ENCODE measurements around the gene FREY1.

The FREY1 gene

DNA sequence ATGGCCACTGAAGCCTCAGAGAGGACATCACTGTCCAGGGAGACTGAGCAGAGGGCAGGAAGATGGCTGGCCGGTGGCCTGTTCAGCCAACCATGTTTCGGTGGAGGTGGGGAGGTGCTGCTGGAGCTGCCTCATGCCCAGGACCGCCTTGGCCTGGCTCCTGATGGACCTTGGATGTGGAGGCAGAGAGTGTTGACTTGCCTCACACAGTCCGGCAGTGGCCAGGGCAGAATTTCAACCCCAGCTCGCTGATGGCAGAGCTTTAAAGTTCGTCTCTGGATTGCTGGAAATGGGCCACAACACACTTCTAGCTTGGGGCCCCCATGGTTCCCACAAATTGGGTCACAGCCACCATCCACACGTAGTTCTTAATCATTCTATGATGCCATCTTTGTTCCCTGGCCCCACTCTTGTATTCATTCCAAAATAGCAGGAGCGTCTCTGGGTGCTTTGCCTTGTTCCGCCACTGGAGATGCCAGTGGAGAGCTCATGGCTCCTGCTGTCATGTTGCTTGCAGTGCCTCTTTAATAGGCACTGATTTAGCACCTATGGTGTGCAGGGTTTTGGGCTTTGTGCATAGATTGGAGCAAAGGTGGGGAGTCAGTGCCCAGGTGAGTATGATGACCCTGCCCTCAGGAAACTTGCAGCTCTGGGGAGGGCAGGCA lies 16.1 kb downstream of the FREY1 start:
- no peak for DNase-seq

DNA sequence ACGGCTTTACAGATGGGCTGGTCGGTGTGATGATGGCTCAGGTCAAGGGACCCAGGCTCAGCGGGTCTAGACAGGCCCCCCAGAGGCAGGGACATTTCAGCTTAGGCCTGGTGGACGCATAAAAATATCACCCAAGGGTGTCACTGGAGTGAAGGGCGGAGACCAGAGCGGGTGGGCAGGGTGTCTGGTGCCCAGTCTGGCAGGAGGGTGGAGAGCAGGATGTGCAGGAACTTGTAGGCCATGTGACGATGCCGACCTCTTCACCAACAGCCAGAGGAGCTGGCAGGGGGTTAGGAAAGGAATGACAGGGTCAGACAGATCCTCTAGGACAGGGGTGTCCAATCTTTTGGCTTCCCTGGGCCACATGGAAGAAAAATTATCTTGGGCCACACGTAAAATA lies 17.1 kb downstream of the FREY1 start:
- DNase-seq, result no peak

DNA sequence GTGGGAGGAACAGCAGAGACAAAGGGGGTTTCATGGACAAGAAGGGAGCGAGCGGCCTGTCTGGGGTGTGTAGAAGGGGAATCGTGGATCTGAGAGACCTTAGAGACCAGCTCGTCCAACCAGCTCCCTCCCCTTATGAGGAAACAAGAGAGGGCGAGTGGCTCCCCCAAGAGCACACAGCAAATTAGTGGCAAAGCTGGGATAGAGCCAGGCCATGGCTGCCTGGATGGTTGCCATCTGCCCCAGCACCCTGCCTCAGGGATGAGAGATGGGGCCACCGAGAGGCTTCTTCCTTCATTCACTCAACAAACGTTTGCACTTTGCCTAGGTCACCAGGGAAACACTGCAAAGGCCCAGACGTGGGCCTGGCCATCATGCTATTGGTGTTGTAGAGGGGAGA lies 17.5 kb downstream of the FREY1 start:
- no peak for DNase-seq

DNA sequence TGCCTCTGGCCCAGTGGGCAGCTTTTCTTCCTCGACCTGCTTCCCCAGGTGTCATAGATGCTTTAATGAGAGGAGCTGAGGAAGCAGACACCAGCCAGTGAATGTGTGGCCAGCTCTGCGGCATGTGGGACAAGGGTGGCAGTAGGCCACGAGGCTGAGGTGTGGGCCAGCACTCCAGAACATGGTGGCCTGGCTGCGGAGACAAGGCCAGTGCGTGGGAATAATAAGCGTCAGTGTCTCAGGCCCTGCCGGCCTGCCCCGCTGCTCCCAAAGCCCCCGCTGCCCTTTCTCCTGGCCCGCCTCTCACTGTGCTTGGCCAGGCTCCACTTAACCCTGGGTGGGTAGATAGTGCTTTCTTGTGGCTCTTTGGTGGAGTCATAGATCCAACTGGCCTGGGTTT lies 19.5 kb downstream of the FREY1 start:
- DNase-seq, result no peak

DNA sequence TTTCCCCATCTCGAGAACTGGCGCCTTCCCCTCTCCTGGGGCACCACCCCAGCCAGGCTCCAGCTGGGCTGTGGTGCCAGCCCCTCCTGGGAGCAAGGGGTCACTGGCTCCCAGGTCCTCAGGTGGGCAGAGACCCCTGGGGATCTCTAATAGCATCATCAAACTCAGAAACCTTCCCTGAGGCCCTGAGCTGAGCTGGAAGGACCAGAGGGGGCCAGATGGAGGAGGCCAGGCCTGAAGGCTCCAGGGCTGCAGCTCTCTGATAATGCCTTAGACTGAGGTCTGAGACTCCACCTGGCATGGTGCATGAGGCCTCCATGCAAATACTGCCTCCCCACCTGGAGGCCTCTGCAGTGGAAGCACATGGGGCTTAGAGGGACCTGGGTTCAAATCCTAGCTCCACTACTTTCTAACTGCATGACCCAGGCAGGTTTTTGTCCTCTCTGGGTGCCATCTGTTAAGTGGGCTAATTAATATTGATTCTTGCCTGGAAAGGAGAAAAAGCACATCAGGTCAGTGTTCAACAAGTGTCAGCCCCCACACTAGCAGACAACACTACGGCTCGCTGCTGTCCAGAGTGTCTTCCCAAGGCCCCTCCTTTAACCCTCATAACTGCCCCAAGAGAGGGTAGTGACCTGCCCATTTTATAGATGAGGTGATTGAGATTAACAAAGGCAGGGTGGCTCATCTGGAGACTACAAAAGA lies 20.1 kb downstream of the FREY1 start:
- DNase-seq, result no peak

DNA sequence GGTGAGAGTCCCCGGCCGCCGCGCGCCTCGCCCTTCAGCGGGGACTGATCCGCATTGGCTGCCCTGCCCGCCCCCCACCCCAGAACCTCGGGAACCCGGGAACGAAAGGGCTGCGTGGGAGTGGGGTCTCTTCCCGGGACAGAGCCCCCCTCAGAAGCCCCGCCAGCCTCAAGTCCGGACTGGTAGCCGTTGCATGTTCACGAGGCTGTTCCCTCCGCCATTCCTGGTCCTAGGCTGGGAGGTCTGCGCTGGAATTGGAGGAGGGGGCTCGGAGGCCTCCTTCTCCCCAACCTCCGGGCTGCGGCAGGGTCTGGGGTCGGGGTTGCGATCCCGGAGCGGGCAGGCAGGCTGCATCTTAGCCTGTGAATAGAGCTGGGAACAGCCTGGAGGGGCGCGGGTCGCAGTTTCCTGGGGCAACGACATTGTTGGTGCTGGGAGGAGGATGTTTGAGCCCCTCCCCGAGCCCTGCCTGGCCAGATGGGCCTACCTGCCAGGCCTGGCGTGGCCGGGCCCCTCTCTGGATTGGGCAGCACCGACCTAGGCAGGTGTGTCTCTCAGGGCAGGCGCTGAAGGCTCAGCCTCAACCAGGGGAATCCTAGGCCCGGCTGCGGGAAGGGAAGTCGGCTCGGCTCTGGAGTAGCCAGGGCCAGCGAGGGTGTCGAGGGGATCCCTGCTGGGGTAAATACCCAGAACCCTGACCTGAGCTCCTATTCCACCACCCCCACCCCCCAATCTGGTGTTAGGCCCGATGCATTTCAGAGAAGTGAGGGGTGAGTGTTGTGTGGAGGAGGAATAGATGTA lies 20.9 kb downstream of the FREY1 start:
- DNase-seq, result no peak

- no peak for DNase-seq
These were observed 21.7 kb downstream of the FREY1 start, which contains the start of gene MAPK8IP1 for GRCh38 chr11:45885274-45885920. MAPK8IP1 (plus strand) TSS chr11:45885651; CDS start chr11:45885821, 170 bp downstream.

DNA sequence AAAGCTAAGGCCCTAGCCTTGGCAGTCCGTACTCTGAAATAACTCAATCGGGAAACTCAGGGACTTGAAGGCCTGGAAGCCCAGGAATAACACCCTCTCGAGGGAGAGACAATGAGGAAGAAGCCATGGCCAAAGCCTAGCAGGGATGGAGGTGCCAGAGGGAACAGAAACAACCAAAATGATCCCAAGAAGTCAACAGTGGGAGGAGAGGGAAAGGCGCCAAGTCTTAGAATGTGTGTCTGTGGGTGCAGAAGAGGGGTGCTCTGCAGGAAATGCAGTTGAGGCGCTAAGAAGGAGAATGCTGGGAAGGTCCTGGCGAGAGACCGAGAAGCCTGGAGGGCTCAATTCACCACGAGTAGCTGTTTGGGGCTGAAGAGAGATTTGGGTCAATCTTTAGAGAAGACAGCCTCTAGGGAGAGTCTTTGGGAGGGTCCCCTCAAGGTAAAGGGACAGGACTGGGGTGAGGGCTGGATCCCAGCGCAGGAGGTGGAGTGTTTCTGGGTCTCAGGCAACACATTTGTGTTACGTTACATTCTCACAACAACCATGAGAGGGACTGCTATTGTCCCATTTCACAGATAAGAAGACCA lies 22.4 kb downstream of the FREY1 start:
- no peak for DNase-seq

DNA sequence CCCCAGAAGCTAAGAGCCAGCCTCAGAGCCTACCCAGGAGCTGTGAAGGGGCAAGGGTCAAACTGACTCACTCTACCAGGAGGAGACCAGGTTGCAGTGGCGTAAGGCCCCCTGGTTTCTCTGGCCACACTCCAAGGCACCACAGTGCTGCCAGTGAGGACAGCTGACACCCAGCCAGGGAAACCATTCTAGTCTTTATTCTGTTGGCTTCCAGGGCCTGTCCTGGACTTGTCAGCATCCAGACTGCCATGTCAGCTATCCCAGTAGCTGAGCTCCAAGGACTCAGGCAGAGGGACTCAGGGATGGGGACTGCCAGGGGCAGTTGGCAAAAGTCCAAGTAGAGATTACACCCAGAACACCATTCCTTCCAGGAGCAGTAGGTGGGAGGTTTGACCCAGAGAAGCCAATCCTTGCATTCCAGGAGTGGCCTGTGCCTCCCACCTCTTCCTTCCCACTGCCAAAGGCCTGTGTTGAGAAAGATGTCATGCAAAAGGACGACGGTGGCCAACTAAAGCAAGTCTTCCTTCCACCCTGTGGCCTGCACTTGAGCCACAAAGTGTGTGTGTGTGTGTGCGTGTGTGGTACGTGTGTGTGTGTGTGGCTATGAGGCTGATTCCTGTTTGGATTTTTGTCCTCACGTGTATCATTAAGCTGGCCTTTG lies 25.2 kb downstream of the FREY1 start:
- DNase-seq, result peak in 1 of 2 experiments; percentile 66

DNA sequence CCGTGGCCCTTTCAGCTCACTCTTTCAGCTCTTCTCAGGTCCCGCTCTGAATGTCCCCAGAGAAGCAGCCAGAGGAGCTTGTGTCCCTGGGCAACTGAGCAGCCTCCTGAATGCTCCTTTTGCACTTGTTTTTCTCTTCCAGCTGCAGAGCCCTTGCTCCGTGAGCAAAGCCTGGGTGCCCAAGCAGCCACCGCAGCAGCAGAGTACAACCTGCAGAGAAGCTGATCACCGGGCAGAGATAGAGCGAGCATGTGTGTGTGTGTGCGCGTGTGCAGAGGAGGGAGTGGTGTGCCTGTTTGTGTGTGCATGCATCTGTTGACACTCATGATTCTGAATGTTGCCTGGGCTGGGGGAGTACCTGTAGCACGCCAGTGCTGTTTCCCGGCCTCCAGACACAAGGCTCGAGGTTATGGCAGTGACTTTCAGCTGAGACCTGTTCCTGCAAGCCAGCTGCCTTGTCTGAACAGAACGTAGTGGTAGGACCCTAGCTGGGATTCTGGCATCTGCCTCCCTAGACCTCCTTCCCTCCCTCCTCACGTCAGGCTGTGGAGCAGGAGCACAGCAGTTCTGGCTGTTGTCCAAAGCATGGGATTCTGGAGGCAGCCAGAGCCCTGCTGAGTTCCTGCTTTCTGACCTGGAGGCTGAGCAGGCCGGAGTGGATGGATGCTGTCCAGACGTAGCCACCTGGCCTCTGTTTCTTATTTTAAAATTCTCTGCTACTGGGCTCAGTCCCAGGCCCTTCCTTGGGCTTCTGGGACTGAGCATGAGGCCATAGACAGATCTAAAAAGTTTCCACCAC lies 26.1 kb downstream of the FREY1 start:
- DNase-seq, result peak; percentile 38 to 88

DNA sequence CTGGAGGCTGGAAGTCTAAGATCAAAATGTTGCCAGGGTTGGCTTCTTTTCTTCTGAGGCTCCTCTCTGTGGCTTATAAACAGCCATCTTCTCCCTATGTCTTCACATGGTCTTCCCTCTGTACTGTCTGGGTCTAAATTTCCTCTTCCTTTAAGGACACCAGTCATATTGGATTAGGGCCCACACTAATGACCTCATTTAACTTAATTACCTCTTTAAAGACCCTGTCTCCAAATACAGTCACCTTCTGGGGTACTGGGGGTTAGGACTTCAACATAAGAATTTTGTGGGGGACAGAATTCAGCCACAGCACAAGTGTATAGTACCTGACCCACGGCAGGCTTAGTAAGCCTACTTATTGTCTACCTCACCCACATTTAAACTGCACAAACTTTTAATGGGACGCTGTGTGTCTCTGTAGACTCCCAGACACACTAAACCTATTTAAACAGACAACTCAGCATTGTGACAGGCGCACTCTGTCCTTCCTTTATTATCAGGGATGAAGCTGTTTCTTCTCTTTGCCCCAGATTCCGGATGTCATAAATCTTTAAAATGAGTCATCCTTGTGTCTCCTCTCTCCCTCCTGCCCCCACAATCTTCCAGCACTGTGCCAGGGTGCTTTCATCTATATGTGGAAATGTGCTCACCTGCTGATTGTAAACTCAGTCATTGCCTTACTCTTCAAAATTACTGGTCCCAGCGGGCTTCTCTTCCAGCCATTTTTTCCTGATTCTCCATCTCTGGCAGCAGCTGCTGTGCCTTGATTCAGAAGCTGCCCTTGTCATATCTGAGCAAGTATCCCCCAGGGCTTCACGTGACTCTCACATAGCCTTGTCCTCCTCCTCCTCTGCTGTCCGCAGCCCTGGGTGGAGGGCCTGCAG lies 27.0 kb downstream of the FREY1 start:
- no peak for DNase-seq

- DNase-seq, result no peak
These were observed 29.2 kb downstream of the FREY1 start for GRCh38 chr11:45877845-45878244.

DNA sequence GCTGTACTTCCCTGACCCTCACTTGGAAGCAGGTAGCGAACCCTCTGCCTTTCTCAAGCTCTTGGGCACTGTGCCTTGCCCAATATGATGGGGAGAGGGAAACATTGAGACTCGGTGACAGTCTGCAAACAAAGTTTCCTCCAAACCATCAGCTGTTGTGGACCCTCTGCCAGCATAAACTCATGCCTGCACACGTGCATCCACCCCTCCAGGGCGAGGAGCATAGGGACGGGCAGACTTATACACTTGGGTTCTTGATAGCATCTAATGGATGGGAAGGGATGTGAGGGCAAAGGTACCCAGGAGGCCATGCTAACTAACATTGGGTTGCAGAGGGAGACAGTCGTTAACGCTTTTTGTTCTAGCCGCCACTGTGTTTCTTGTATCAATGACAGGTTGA lies 29.9 kb downstream of the FREY1 start:
- no peak for DNase-seq

DNA sequence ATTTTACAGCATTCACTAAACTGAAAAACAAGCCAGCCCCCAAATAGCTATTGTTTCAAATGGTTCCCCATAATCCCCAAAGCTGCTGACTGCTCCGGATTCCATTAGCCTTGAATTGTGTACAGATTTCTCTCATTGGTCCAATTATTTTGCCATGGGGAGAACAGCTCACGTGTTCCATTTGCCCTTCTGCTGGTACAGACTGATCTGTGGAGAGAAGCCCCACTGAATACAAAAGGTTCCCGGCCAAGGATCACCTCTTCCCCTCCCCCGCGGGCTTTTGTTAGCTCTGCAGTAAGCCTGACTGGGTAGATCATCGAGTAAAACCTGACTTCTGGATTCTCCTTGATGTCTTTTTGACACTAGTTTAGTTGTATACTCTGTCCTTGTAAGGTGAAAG lies 30.7 kb downstream of the FREY1 start:
- no peak for DNase-seq

- peak; percentile 22 to 75 for DNase-seq
These were observed 34.3 kb downstream of the FREY1 start for GRCh38 chr11:45872651-45873356.

- DNase-seq, result no peak
These were observed 35.4 kb downstream of the FREY1 start for GRCh38 chr11:45871638-45872037.

DNA sequence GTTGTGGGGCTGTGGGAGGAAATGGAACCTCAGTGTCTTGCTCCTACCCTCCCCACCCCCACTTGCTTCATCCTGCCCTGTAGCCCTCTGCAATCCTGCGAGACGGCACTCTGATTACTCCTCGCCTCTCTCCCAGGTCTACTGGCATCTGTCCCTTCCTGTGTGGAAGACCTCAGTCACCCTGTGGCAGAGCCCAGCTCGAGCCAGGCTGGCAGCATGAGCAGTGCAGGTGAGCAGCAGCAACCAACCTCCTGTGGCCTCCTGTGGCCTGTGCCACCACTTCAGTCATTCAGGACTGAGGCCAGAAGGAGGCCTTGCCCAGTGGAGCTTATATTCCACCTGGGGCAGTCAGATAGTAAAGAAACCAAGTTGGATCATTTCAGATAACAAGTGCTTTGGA lies 36.4 kb downstream of the FREY1 start:
- no peak for DNase-seq

DNA sequence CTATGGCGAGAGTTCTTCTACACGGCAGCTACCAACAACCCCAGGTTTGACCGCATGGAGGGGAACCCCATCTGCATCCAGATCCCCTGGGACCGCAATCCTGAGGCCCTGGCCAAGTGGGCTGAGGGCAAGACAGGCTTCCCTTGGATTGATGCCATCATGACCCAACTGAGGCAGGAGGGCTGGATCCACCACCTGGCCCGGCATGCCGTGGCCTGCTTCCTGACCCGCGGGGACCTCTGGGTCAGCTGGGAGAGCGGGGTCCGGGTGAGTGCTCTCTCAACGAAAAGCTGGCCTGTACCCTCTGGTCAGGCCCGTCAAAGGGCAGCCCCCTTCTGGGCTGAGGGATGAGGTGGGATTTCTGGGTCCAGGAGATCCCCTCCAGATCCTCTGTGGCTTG lies 37.5 kb downstream of the FREY1 start:
- no peak for DNase-seq

- DNase-seq, result no peak
These were observed 43.0 kb downstream of the FREY1 start for GRCh38 chr11:45864041-45864440.

Data from cerebellar nuclear complex (tissue), 1 donor.